SK-MEL-5 (cell line): ENCODE results near the gene FH. TPM values are rescaled to one million over a fixed set of nuclear protein-coding genes. Genes with fewer than 3 reads are reported as not detected.

Source experiments
- DNase-seq: peaks from one replicate; pipeline ENCODE4 v3.0.0-alpha.2; 2016; ENCODE audit warnings: low read depth, low spot score
- in situ Hi-C: cut with HindIII; loops from 2 replicates; pipeline ENCODE4 v1.10.0; 2016; ENCODE audit warnings: low sequenced_read_pairs, high pct_unique_total_duplicates, low pct_unique_long_range_greater_than_20kb
- total RNA-seq: library from RNA; depleted of rRNA; stranded (reverse); fragments of >200 nt; shearing (Covaris generic); gene quantifications from 2 replicates; pipeline ENCODE4 v1.2.3, GENCODE V29; 2014

FH gene
- total RNA-seq, 1 experiment from 2014 or later = 79.1 TPM

- peak; percentile 82 for DNase-seq
- in situ Hi-C loops = no loop called here
These were observed 11.9 kb upstream of the FH start for GRCh38 chr1:241531195-241532161.

GRCh38 chr1:241527146-241527545 is 7.6 kb upstream of the FH start:
- in situ Hi-C loops = loop anchor here (10.0 kb wide), 1 partner anchor 88 kb away; no protein-coding TSS in a partner anchor

GRCh38 chr1:241525026-241525425 is 5.5 kb upstream of the FH start:
- in situ Hi-C loops = loop anchor here (10.0 kb wide), 1 partner anchor 90 kb away; no protein-coding TSS in a partner anchor
- no peak for DNase-seq

More at GRCh38 chr1:241527146-241527545, 7.6 kb upstream of the FH start:
- no peak for DNase-seq

DNA sequence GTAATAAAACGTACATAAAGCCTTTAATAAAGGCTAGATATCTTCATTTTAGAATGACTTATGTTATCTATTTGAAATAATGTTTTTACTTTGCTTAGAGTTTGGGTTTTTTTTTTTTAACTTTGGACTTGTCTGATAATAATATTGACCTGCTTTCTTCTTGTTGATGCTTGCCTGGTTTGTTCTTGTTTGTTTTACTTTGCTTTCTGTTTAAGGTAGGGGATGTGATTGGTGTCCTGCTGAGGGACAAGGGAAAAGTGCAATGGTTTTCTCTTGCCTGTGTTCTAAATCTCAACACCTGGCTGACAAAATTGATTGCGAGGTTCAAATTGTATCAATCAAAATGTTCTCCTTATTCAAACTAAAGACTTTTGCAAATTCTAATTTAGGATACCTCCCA is 2.2 kb upstream of the FH start:
- DNase-seq = no peak
- in situ Hi-C loops = loop anchor here (10.0 kb wide), 1 partner anchor 93 kb away; no protein-coding TSS in a partner anchor

DNA sequence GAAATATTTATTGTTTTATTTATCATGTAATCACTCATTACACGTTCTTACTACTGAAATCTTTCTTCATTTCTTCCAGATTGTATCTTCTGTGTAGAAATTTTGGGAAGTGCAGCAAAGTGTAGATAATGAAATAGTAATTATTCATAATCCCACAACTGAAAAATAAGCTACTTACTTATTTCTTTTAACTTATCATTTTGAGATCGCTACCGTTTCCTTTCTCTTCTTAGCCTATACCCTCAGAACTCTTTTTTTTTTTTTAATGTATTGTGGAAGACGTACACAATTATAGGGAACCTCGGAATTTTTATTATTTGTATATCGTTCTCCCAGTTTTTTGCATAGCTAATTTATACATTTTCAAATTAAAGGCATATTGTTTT is 518 bp upstream of the FH start:
- DNase-seq = no peak
- in situ Hi-C loops = loop anchor here (10.0 kb wide), 1 partner anchor 95 kb away; no protein-coding TSS in a partner anchor

DNA sequence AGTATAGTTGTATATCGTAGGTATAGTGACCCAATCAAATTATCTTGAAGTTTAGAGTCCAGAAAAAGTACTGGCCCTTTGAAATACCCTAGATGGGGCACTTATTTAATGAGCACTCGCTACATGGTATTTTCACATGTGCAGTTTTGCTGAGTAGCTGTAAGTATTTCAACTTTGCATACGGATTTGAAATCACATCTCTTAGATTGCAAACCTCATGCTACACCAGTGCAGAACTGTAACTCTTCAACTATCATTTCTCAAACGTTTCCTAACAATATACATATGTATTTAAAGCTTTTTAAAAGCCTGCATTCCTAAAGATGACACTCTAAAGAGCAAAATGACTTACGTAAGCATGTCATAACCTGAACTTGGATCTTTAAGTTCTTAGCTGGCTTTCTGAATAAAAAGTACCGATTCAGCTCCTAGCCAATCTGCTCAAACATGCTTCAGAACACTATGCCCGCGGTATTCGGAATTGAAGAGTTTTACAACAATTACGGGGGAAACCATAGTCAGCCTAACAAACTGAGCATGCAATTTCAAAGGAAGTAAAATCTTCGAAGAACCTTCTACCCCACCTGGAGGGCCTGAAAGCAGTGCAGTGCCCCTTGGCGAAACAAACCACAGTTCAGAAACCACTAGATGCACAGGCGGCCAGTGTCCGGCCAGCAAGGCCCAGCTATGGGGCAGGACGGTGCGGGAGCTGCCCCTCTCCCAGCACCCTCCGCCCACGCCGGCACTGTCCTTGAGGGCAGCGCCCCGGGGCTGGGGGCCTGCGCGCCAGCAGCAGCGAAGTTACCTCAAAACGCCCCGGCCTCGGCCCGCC is 863 bp downstream of the FH start:
- in situ Hi-C loops = no loop called here
- peak; percentile 9 for DNase-seq

DNA sequence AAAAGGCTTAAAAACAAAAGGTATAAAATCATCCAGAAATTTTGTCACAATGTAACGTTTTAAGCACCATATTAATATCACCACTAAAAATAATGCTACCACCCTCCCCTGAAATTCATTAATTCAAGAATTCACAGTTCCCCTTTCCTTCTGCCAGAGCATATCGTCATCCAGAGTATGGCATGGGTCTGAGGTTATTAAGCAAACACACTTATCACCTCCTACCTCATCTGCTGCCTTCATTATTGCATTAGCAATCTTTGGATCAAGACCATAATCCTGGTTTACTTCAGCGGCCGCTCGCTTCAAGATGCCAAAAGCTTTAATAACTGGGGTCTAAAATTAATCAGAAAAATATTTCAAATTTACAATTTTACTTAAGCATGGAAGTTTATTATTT is 6.2 kb downstream of the FH start:
- in situ Hi-C loops = no loop called here
- no peak for DNase-seq

DNA sequence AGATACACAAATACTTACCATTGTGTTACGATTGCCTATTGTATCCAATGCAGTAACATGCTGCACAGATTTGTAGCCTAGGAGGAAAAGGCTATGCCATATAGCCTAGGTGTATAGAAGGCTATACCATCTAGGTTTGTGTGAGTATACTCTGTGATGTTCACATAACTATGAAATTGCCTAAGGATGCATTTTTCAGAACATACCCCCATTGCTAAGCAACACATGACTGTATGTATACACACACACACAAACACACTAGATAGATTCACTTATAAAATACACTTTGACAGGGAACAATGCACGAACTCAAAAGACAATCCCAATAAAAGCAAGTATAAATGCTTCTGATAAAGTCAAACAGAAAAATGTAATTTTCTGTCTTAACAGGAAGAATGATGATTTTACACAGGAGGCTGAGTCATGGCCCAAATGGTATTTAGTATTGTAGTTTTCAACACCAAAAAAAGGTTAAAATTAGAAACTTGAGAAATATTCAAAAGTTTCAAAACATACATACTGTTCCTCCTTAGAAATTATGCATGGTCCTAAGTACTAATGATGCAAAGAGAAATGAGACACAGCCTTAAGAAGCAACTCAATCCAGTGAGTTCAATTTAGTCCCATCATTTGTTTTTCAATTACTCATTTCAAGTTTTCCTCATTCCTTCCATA is 12.2 kb downstream of the FH start:
- in situ Hi-C loops = no loop called here
- no peak for DNase-seq

- in situ Hi-C loops = no loop called here
- no peak for DNase-seq
These were observed 16.1 kb downstream of the FH start for GRCh38 chr1:241503444-241503843.

DNA sequence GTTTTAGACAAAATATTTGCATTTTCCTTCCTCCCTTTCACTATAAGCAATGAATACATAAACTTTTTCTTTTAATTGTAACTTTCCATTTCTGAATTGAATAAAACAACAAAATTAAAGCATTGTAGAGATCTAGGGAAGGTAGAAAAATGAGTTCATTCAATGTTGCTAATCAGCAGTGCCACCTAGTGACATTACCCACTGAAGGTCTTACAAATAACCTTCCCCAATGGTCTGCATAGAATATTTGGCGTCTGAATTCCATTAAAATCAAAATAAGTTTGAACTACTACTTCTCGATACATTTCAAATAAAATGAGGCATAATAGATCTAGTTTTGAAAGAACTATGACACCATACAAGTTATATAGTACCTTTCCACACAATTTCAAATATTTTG is 19.6 kb downstream of the FH start:
- peak; percentile 59 for DNase-seq
- in situ Hi-C loops = no loop called here

DNA sequence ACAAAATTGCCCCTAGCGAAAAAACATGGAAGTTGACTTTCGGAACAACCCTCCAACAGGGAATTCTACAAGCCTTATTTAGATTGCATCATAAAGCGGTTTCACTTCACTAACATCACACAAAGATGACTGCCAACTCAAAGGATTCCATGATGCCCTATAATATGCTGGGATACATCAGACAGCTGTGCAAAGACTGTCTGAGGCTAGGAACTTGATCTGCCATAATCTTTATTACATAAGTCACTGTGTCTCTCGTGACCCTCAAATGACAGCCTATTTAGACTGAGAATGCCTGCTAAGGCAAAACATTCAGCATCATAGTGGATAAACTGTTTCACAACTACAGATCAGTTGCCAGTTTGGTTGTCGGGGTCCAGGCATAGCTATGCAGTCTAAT is 23.8 kb downstream of the FH start:
- no peak for DNase-seq
- in situ Hi-C loops = no loop called here

DNA sequence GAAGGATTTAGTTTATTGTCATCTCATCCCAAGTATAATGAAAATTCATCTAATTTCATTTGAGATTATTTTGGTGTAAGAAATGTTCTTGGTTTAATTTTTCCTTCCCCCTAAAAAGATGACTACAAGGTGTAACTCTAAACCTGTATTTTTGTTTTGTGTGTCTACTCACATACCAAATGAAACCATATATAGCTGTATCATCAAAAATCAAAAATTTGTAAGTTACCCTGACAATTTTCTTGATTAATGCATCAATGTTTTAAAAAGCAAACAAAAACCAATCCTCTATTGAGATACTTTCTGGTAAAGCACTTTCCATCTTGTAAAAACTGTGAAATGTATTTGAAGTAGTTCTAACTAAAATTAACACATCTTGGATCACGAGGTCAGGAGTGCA is 30.8 kb downstream of the FH start:
- in situ Hi-C loops = no loop called here
- no peak for DNase-seq

DNA sequence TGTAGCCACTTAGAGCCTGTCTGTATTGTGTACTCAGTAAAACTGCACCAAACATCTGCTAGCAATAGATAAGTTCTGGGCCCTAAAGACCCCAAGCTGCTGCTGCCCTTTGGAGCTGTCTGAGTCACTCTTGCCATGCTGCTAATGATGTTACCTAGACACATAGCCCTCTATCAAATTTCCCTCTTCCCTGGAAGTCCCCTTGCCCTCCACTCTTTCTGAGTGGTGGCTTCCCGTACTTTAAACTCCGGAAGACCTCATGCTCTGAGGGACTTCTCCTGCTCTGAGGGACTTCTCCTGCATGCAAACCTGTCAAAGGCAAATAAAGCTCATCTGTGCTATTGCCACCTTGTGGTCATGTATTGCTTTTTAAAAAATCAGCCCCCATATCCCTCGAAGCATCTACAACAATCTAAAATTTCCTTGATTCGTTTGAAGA is 34.0 kb downstream of the FH start:
- in situ Hi-C loops = no loop called here
- DNase-seq = peak; percentile 43

DNA sequence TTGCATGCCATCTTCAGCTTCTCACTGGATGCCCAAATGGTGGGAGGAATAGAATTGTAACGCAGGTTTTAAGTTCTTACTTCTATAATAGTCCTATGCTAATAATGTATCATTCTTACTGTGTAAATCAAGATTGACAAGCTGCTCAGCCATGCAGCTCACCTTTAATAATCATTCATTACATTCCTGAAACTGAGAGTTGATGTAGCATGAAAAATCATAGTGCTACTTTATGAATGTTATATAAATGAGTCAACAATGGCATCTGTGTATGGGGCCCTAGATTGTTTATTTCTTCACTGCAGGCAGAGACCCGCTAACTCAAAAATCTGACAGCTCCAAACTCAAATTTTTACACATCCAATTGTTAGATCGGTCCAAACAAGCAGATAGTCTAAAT is 34.4 kb downstream of the FH start:
- DNase-seq = no peak
- in situ Hi-C loops = no loop called here

DNA sequence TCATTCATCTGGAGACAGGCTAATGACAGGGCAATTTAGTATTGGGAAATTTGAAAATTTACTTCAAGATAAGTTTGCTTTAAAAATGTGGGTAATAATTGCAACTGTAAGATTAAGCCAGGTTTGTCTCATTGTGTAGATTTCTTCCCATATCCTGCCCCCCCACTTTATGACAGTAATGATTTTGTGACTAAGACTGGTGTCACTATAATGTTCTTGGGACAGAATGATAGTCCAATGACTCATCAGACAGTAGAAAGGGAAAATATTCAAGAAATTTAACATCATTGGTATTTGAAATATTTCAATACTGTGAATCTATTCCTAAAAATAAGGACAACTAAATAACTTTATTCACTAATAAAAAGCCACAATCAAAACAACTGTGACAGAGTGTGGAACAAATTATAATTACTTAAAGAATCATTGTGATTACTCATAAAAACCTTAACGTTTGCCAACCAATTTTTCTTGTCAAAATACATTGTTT is 36.7 kb downstream of the FH start:
- DNase-seq = no peak
- in situ Hi-C loops = no loop called here

DNA sequence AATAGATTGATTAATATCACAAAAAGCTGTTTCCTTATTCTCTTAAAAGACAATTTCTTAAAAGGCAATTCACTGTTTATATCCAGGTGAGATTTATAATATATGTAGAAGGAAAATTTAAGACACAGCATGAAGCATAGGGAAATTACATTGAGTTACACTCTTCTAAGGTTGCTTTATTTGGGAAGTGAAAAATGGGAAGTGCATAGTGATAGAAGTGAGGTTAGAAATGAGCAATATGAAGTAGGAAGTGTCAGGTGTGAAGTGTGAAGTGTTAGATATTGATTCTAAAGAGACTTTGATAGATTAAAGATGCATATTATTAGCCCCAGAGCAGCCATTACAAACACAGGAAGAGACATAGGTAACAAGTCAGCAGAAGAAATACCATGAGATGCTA is 40.3 kb downstream of the FH start:
- in situ Hi-C loops = no loop called here
- DNase-seq = no peak

DNA sequence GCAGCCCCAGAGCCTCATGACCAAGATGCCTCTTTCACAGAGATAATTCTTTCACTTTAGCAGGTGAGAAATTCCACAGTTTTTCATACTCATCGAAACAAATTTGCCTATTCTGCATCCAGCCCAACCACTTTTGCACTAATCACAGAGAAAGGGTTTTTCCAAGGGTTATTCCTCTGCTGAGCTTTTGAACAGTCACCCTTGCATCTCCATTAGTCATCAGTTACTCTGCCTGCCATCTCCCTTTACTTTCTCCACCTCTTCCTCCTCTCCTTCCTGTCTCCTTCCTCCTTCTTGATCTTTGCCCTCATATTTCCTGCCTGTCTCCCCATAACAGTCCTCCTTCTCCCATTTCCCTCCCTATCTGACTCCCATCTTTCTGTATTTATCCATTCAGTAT is 43.9 kb downstream of the FH start:
- in situ Hi-C loops = no loop called here
- DNase-seq = no peak

DNA sequence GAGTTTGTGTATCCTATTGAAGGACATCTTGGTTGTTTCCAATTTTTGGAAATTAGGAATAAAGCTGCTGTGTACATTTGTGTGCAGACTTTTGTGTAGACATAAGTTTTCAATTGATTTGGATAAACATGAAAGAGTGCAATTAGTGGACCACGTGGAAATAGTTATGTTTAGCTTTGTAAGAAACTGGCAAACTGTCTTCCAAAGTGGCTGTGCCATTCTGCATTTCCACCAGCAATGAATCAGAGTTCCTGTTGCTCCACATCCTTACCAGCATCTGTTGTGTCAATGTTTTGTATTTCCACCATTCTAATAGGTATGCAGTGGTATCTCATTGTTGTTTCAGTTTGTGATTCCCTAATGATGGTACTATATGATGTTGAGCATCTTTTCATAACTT is 46.5 kb downstream of the FH start:
- DNase-seq = no peak
- in situ Hi-C loops = no loop called here
